ENCODE results near the gene BCL2L14.

BCL2L14 gene

GRCh38 chr12:12056951-12057350 is 13.8 kb upstream of the BCL2L14 start:
- DNase-seq (ENCODE audit: low read depth, low spot score): no peak

- no peak for DNase-seq (ENCODE audit: low read depth, low spot score)
Measured at GRCh38 chr12:12064596-12064995, 6.1 kb upstream of the BCL2L14 start.

- no peak for DNase-seq (ENCODE audit: low read depth, low spot score)
Measured at GRCh38 chr12:12068751-12069150, 2.0 kb upstream of the BCL2L14 start.

DNA sequence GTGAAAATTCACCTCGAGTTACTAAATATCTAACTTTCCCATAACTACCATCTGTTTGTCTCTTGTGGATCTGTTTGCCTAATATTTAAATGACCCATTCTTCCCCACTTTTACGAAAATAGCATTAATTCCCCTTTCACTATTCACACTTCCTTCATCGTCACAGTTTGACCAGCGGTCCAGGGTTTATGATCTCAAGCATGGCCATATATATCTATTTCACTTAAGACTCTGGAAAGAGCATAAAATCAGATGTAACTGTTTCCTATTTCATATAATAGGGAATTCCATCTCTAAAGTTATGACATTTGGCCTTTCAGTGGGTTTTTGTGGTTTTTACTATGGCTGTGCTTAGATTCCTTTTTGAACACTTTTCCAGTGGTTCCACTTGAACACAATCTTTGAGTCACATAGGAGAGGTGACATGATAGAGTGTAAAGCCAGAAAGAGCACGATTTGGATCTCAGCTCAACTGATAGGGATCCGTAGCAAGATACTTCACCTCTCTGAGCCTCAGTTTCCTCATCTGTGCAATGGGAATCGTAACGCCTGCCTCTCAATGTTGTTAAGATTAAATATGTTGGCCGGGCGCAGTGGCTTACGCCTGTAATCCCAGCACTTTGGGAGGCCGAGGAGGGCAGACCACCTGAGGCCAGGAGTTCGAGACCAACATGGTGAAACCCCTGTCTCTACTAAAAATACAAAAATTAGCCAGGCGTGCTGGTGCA is 754 bp upstream of the BCL2L14 start:
- DNase-seq (ENCODE audit: low read depth, low spot score): no peak

DNA sequence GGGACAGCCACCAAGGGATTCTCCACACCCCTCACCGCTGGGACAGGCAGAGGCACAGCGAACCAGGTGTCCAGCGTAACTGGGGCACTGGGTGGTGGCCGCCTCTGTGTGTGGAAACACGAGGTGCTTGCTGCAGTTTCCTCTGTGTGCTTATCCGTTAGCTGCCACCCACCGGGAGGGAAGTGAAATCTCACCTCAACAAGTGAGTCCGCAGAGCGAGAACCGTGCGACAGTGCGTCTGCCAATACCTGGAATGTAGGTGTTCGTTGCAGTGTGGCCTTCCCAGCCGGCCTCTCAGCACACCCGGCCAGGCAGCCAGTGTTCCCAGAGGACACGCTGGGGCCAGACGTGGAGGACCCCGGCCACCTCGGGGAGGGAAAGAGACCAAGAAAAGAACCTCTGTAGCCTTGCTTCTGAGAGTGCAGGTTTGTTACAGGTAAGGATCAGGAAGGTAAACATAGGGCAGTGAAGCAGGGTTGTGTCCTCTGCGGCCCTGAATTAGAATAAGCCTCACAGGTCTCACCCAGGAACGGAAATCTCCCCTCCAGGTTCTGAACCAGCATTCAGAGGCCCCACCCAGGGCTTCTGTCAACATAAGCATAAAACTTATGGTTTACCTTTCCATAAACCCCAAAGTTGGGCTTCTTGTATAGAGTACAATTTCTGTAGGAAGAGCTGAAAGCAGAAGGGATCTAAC is 1.5 kb downstream of the BCL2L14 start:
- DNase-seq (ENCODE audit: low read depth, low spot score): no peak

DNA sequence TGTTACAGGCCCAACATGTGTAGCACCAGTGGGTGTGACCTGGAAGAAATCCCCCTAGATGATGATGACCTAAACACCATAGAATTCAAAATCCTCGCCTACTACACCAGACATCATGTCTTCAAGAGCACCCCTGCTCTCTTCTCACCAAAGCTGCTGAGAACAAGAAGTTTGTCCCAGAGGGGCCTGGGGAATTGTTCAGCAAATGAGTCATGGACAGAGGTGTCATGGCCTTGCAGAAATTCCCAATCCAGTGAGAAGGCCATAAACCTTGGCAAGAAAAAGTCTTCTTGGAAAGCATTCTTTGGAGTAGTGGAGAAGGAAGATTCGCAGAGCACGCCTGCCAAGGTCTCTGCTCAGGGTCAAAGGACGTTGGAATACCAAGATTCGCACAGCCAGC is 8.6 kb downstream of the BCL2L14 start:
- DNase-seq (ENCODE audit: low read depth, low spot score): no peak

DNA sequence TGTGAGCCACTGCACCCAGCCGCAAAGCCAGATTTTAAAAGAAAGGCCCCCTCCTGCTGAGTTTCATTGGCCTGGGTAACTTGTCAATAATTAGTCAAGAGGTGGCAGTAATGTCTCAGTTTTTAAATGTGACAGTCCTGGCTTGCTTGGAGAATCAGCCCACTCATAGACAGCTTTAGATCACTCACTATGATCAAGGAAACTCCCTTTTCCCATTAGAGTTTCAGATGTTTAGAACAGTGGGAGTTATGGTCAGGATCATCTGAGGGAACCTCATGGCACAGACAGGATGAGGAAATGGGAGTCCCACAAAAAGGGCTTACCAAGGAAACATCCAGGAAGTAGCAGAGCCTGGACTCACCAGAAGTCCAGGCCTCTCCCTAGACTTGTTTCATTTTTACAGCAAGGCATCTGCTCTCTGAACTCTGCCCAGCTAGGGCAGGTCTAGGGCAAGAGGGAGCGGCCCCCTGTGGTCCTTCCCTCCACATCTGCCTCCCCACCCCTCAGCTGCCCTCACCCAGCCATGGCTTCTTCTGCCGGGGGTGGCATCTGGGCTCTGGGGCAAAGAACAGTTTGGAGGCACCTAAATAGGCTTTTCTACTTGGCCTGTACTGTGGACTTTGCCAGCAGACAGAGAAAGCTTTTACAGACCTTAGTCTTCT is 11.2 kb downstream of the BCL2L14 start:
- DNase-seq (ENCODE audit: low read depth, low spot score): no peak

DNA sequence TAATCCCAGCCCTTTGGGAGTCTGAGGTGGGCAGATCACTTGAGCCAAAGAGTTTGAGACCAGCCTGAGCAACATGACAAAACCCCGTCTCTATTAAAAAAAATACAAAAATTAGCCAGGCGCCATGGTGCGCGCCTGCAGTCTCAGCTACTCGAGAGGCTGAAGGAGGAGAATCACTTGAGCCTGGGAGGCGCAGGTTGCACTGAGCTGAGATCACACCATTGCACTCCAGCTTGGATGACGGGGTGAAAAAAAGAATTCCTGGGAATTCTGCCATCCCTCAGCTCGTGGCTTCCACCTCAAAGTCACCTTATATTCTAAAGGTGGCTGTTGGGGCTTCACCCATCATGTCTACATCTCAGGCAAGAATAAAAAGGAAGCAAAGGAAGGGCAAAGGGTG is 12.9 kb downstream of the BCL2L14 start:
- DNase-seq (ENCODE audit: low read depth, low spot score): no peak

- DNase-seq (ENCODE audit: low read depth, low spot score): no peak
Measured at GRCh38 chr12:12086362-12086761, 15.6 kb downstream of the BCL2L14 start.

- no peak for DNase-seq (ENCODE audit: low read depth, low spot score)
Measured at GRCh38 chr12:12086973-12087692, 16.4 kb downstream of the BCL2L14 start.

DNA sequence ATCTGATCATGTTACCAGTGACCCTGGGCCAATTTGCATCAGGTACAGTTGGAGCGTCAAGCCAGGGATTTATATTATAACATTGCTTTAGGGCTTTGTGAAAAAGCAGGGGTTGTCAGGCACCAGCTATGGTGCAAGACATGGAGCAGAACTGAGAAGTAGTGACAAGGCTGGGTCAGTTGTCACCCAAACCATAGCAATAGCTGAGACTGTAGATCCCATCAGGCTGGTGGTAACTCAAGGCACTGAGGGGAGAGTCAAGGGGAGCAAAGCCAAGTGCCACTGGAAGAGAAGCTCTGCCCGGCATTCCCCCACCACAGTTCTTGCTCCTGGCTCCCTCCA is 16.9 kb downstream of the BCL2L14 start:
- DNase-seq (ENCODE audit: low read depth, low spot score): no peak

- no peak for DNase-seq (ENCODE audit: low read depth, low spot score)
Measured at GRCh38 chr12:12088147-12088546, 17.4 kb downstream of the BCL2L14 start.

GRCh38 chr12:12088761-12089160 is 18.0 kb downstream of the BCL2L14 start:
- no peak for DNase-seq (ENCODE audit: low read depth, low spot score)

DNA sequence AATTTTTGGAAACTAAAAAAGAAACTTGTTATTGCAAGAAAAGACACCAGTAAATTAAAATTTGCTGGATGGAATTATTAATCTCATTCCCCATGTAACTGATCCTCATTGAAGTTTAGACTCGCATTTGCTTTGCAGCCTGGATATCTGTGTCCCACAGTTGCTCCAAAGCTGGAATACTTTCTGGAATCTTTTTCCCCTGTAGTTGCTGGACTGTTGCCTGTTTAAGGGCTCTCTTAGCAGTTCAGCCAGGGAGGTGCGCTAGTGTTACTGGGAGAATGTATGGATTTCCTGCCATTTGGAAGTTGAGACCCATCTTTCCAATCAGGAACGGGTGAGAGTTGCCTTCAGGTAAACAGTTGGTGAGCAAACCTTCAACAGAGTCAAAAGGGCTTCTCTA is 20.3 kb downstream of the BCL2L14 start:
- no peak for DNase-seq (ENCODE audit: low read depth, low spot score)

- DNase-seq (ENCODE audit: low read depth, low spot score): no peak
Measured at GRCh38 chr12:12091977-12092663, 21.4 kb downstream of the BCL2L14 start.

DNA sequence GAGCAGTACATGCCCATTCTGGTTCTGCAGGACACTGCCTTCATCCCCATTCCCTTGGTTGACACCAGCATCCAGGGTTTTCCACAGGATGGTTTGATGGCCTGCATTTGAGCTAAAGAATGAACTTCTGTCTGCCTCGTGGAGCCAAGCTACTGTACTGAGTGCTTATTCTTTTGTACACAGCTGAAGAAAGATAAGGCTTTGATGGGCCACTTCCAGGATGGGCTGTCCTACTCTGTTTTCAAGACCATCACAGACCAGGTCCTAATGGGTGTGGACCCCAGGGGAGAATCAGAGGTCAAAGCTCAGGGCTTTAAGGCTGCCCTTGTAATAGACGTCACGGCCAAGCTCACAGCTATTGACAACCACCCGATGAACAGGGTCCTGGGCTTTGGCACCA is 23.7 kb downstream of the BCL2L14 start:
- no peak for DNase-seq (ENCODE audit: low read depth, low spot score)

GRCh38 chr12:12095021-12095420 is 24.3 kb downstream of the BCL2L14 start:
- no peak for DNase-seq (ENCODE audit: low read depth, low spot score)

- DNase-seq (ENCODE audit: low read depth, low spot score): no peak
Measured at GRCh38 chr12:12097891-12098690, 27.4 kb downstream of the BCL2L14 start.

DNA sequence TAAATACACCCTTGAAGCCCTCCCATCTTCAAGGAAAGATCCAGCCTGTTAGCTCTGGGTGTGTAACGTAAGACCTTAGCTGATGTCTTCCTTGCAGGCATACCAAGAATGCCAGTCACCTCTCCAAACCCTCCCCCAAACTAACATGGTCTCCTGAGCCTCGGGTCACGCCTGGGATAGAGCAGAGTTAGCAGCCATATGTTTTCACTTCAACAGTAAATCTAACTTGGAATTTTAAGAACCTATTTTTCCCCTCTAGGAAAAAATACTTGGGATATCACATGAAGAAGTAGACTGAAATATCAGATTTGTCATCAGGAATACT is 27.9 kb downstream of the BCL2L14 start:
- no peak for DNase-seq (ENCODE audit: low read depth, low spot score)

DNA sequence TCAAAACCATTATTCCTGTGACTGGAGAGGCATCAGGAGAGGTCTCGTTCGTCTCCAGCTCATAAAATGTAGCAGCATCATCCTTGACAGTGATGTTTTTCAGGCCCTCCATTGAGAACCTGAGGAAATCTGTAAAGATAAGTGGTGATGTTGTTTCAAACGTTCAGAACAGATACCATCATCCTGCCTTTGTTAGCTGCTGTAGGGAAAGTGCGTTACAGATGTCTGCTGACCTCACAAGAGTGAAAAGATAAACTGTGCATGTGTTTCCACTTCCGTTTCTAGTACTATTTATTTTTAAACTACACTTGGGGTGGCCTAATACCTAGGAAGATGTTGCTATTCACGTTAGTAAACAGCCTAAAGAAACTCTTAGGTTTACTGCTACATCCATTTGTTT is 28.4 kb downstream of the BCL2L14 start:
- no peak for DNase-seq (ENCODE audit: low read depth, low spot score)

- no peak for DNase-seq (ENCODE audit: low read depth, low spot score)
Measured at GRCh38 chr12:12107678-12108077, 36.9 kb downstream of the BCL2L14 start.

All from activated naive CD8-positive, alpha-beta T cell treated with anti-CD3 and anti-CD28 coated beads, Interleukin-2, amount 50 U/mL, for 16 hours (primary cell).